HG02678 (cell line): Measurements from ENCODE around the gene FARS2.

Experiments used
- ATAC-seq: cut with Tn5 transposase; IDR thresholded peaks from one replicate; pipeline ENCODE4 v1.9.1; 2021; ENCODE audit warnings: mild to moderate bottlenecking, moderate library complexity; ENCODE audit not compliant: unreplicated experiment

The FARS2 gene

GRCh38 chr6:5412663-5413062, 151.3 kb downstream of the FARS2 start:
- no peak for ATAC-seq

GRCh38 chr6:5416250-5416649, 154.9 kb downstream of the FARS2 start:
- ATAC-seq, result no peak

- ATAC-seq, result no peak
These were observed 161.1 kb downstream of the FARS2 start for GRCh38 chr6:5422321-5422915.

- no peak for ATAC-seq
These were observed 161.9 kb downstream of the FARS2 start for GRCh38 chr6:5423251-5423650.

GRCh38 chr6:5424726-5425125, 163.4 kb downstream of the FARS2 start:
- ATAC-seq, result no peak

GRCh38 chr6:5425267-5425666, 164.0 kb downstream of the FARS2 start:
- ATAC-seq, result no peak

- no peak for ATAC-seq
These were observed 164.5 kb downstream of the FARS2 start for GRCh38 chr6:5425797-5426196.

GRCh38 chr6:5427586-5427985, 166.3 kb downstream of the FARS2 start:
- ATAC-seq, result no peak

GRCh38 chr6:5433324-5433723, 172.0 kb downstream of the FARS2 start:
- ATAC-seq, result no peak

- no peak for ATAC-seq
These were observed 174.1 kb downstream of the FARS2 start for GRCh38 chr6:5435449-5435848.

- ATAC-seq, result no peak
These were observed 177.7 kb downstream of the FARS2 start for GRCh38 chr6:5438922-5439584.

GRCh38 chr6:5439749-5440148, 178.4 kb downstream of the FARS2 start:
- no peak for ATAC-seq

- ATAC-seq, result no peak
These were observed 181.0 kb downstream of the FARS2 start for GRCh38 chr6:5442319-5442718.

- ATAC-seq, result no peak
These were observed 181.6 kb downstream of the FARS2 start for GRCh38 chr6:5442916-5443315.

GRCh38 chr6:5443491-5443890, 182.2 kb downstream of the FARS2 start:
- no peak for ATAC-seq

- no peak for ATAC-seq
These were observed 185.2 kb downstream of the FARS2 start for GRCh38 chr6:5446362-5447075.

GRCh38 chr6:5447921-5448320, 186.6 kb downstream of the FARS2 start:
- no peak for ATAC-seq

- no peak for ATAC-seq
These were observed 188.8 kb downstream of the FARS2 start for GRCh38 chr6:5450073-5450472.

GRCh38 chr6:5453546-5453945, 192.2 kb downstream of the FARS2 start:
- ATAC-seq, result no peak

GRCh38 chr6:5455142-5455541, 193.8 kb downstream of the FARS2 start:
- ATAC-seq, result no peak

- ATAC-seq, result no peak
These were observed 195.7 kb downstream of the FARS2 start for GRCh38 chr6:5457041-5457440.

GRCh38 chr6:5457983-5458683, 196.8 kb downstream of the FARS2 start:
- no peak for ATAC-seq
